DND-41 (cell line): ENCODE measurements around the gene ZNF391.

ENCODE experiments used
- ATAC-seq: fragments of 200-7000 bp; cut with Tn5 transposase; 3 replicates; pipeline ENCODE4 v1.9.1; 2021; ENCODE audit warnings: low read depth; ENCODE audit not compliant: insufficient read depth
- DNase-seq: peaks from one replicate; pipeline ENCODE4 v3.0.0-alpha.2; 2020
- H2AFZ ChIP-seq: 2 replicates; pipeline ENCODE4 v1.6.0; 2012; ENCODE audit warnings: low read depth, low read length
- H3K27ac ChIP-seq: 2 replicates; pipeline ENCODE4 v1.5.1; 2012; ENCODE audit warnings: low read length, inconsistent platforms
- H3K27me3 ChIP-seq: fragments of 200-600 bp; sonication (generic); 2 replicates; pipeline ENCODE4 v1.6.0; 2012; ENCODE audit warnings: low read length, mild to moderate bottlenecking, inconsistent platforms; ENCODE audit not compliant: insufficient read depth, poor library complexity
- H3K36me3 ChIP-seq: 2 replicates; pipeline ENCODE4 v1.5.1; 2012; ENCODE audit warnings: low read length, inconsistent platforms; ENCODE audit not compliant: insufficient read depth
- H3K4me1 ChIP-seq: 2 replicates; pipeline ENCODE4 v1.5.1; 2012; ENCODE audit warnings: mild to moderate bottlenecking, low read length; ENCODE audit not compliant: insufficient read depth
- H3K4me2 ChIP-seq: 2 replicates; pipeline ENCODE4 v1.6.0; 2012; ENCODE audit warnings: mild to moderate bottlenecking, moderate library complexity, low read length, inconsistent platforms; ENCODE audit not compliant: insufficient read depth
- H3K4me3 ChIP-seq, 2 experiments: fragments of 200-600 bp in 1 of 2; shearing (Covaris generic) in 1 of 2; 2 replicates each; pipeline ENCODE4 v1.5.1; 2012 to 2016; ENCODE audit warnings: inconsistent platforms in 2 of 2, low read length in 2 of 2, mild to moderate bottlenecking in 2 of 2, low read depth in 1 of 2, moderate library complexity in 1 of 2
- H3K79me2 ChIP-seq: 2 replicates; pipeline ENCODE4 v1.6.0; 2012; ENCODE audit warnings: low read length, inconsistent platforms; ENCODE audit not compliant: insufficient read depth
- H3K9ac ChIP-seq: 2 replicates; pipeline ENCODE4 v1.6.0; 2012; ENCODE audit warnings: low read depth, mild to moderate bottlenecking, inconsistent platforms, low read length, moderate library complexity
- H3K9me3 ChIP-seq: 2 replicates; pipeline ENCODE4 v1.5.1; 2012; ENCODE audit warnings: low read length, moderate library complexity, mild to moderate bottlenecking, inconsistent platforms; ENCODE audit not compliant: insufficient read depth, severe bottlenecking
- H4K20me1 ChIP-seq: 2 replicates; pipeline ENCODE4 v1.6.0; 2012; ENCODE audit warnings: low read length; ENCODE audit not compliant: insufficient read depth
- EZH2 ChIP-seq: IDR thresholded peaks from 3 replicates; pipeline ENCODE4 v1.6.1; 2012; ENCODE audit warnings: borderline replicate concordance, low read depth, mild to moderate bottlenecking, moderate library complexity, low read length, inconsistent platforms; ENCODE audit not compliant: severe bottlenecking
- TF ChIP-seq, protein P1 (sequence below): IDR thresholded peaks from 2 replicates; pipeline ENCODE4 v1.5.1; 2012; ENCODE audit warnings: borderline replicate concordance, low read length, moderate library complexity, mild to moderate bottlenecking; ENCODE audit not compliant: poor library complexity, severe bottlenecking; ENCODE audit errors: extremely low read depth

Gene ZNF391

DNA sequence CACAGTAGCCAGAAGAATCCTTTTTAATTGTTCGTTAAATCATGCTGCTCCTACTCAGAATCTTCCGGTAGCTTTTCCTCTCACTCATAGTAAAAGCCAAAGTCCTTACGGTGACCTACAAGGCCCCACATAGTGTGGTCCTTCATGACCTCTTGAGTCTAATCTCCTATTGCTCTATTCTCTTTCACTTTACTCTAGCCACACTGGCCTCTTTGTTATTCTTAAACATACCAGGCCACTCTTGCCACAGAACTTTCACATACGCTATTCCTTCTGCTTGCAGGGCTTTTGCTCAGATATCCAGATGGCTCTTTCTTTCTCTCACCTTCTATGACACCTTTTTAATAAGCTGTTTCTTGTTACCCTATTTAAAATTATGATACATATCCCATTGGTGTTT is 25.7 kb downstream of the ZNF391 start:
- no peaks in the 10 kb centered on the region for H4K20me1 ChIP-seq
- no peak for ATAC-seq
- no peak overlapping the region for H3K4me2 ChIP-seq
- TF ChIP-seq EZH2 = no peak
- TF ChIP-seq, protein P1, sequence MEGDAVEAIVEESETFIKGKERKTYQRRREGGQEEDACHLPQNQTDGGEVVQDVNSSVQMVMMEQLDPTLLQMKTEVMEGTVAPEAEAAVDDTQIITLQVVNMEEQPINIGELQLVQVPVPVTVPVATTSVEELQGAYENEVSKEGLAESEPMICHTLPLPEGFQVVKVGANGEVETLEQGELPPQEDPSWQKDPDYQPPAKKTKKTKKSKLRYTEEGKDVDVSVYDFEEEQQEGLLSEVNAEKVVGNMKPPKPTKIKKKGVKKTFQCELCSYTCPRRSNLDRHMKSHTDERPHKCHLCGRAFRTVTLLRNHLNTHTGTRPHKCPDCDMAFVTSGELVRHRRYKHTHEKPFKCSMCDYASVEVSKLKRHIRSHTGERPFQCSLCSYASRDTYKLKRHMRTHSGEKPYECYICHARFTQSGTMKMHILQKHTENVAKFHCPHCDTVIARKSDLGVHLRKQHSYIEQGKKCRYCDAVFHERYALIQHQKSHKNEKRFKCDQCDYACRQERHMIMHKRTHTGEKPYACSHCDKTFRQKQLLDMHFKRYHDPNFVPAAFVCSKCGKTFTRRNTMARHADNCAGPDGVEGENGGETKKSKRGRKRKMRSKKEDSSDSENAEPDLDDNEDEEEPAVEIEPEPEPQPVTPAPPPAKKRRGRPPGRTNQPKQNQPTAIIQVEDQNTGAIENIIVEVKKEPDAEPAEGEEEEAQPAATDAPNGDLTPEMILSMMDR = no peak
- no peak for DNase-seq
- H3K27ac ChIP-seq = no peak overlapping the region
- H3K9me3 ChIP-seq = peaks cover 8% of the 10 kb centered on the region
- H3K79me2 ChIP-seq = no peaks in the 10 kb centered on the region
- H3K36me3 ChIP-seq = no peaks in the 10 kb centered on the region
- no peaks in the 10 kb centered on the region for H3K27me3 ChIP-seq
- no peak overlapping the region for H2AFZ ChIP-seq
- H3K4me1 ChIP-seq = no peaks in the 10 kb centered on the region
- H3K4me3 ChIP-seq = no peak overlapping the region
- H3K9ac ChIP-seq = no peak overlapping the region

DNA sequence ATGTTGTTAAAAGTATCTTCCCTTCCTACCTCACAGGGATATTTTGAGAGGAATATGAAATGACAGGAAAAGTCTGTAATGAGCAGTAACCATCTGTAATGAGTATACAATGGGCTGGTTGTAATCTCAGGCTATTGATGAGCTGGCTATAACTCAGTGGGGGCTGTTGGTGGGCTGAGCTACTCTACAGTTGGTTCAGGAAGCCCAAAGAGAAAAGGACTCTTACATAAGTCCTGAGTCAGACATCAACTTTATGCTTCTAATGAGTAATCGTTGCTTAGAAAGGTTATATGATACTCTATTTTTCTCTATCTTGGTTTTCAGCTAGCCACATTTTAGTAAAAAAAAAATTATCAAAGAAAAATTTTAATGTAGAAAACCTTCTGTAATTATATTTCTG is 26.4 kb downstream of the ZNF391 start:
- Histone ChIP-seq H3K4me3 (no peak overlapping the region), H3K9me3 (peaks cover 8% of the 10 kb centered on the region), H3K27ac (no peak overlapping the region), H4K20me1 (no peaks in the 10 kb centered on the region), H3K79me2 (no peaks in the 10 kb centered on the region), H3K9ac (no peak overlapping the region), H2AFZ (no peak overlapping the region), H3K27me3 (no peaks in the 10 kb centered on the region), H3K4me2 (no peak overlapping the region), H3K4me1 (no peaks in the 10 kb centered on the region), H3K36me3 (no peaks in the 10 kb centered on the region)
- TF ChIP-seq EZH2 = no peak
- TF ChIP-seq, protein P1 = no peak
- ATAC-seq (no peak), DNase-seq (no peak)

DNA sequence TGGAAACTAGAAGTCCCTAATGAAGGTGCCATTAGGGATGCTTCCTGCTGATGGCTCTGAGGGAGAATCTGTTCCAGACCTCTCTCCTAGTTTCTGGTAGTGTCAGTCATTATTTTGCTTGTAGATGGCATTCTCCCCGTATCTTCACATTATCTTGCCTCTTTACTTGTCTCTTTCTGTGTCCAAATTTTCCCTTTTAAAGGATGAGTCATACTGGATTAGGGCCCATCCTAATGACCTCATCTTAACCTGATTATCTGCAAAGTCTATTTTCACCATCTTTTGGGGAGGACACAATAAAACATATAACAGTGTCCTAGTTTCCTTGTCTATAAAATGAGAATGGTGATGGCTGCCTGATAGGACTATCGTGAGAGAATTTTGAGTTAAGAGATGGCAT is 27.3 kb downstream of the ZNF391 start:
- no peaks in the 10 kb centered on the region for H3K79me2 ChIP-seq
- no peaks in the 10 kb centered on the region for H3K27me3 ChIP-seq
- H2AFZ ChIP-seq = no peak overlapping the region
- peaks cover 8% of the 10 kb centered on the region for H3K9me3 ChIP-seq
- no peaks in the 10 kb centered on the region for H3K36me3 ChIP-seq
- TF ChIP-seq, protein P1 = no peak
- no peak for TF ChIP-seq EZH2
- DNase-seq (no peak), ATAC-seq (no peak)
- no peak overlapping the region for H3K9ac ChIP-seq
- H3K27ac ChIP-seq = no peak overlapping the region
- no peaks in the 10 kb centered on the region for H4K20me1 ChIP-seq
- H3K4me3 ChIP-seq = no peak overlapping the region
- H3K4me2 ChIP-seq = no peak overlapping the region
- H3K4me1 ChIP-seq = no peaks in the 10 kb centered on the region

DNA sequence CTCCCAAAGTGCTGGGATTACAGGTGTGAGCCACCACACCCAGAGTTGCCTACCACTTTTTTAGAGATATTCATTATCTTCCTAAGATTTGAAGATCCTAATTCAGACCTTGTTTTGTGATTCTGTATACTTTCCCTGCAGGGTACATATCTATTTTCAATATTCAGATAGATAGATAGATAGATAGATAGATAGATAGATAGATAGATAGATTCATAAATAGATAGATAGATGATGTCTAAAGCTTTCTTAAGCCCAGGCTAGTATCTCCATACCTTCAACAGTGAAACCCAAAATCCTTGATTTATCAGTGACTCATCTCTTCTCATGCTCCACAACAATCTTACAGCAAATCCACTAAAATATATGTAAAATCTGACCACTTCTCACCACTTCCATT is 30.8 kb downstream of the ZNF391 start:
- Histone ChIP-seq H4K20me1 (no peaks in the 10 kb centered on the region), H3K27ac (no peak overlapping the region), H3K4me1 (0 out of 2 replicates have a peak, but pooled peaks cover 7% of the 10 kb centered on the region), H2AFZ (no peak overlapping the region), H3K27me3 (no peaks in the 10 kb centered on the region), H3K9me3 (peaks cover 8% of the 10 kb centered on the region), H3K4me2 (no peak overlapping the region), H3K4me3 (no peak overlapping the region), H3K9ac (no peak overlapping the region), H3K36me3 (no peaks in the 10 kb centered on the region), H3K79me2 (no peaks in the 10 kb centered on the region)
- TF ChIP-seq EZH2 = no peak
- TF ChIP-seq, protein P1 = no peak
- DNase-seq (no peak), ATAC-seq (no peak)
